Measurements from ENCODE around the gene ALKBH5.
A peak's percentile ranks its signal among the peaks of the same experiment; 100 is the strongest.

The ALKBH5 gene

DNA sequence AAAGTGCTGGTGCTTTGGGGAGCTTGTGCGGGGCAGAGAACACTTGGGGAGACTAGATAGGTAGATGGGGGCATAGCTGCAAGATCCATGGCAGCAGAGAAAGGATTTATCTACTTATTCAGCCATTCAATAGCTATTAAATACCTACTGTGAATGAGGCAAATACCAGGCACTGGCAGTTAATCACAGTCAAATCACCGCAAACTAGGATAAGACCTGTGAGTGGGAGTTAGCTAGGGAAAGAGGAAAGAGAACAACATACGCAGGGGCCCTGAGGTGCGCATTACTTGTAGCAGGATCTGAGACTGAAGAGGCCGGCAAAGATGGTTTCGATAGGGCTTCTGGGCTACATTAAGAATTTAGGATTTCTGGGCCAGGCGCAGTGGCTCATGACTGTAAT lies 3.8 kb upstream of the ALKBH5 start:
- TF ChIP-seq, protein P1, sequence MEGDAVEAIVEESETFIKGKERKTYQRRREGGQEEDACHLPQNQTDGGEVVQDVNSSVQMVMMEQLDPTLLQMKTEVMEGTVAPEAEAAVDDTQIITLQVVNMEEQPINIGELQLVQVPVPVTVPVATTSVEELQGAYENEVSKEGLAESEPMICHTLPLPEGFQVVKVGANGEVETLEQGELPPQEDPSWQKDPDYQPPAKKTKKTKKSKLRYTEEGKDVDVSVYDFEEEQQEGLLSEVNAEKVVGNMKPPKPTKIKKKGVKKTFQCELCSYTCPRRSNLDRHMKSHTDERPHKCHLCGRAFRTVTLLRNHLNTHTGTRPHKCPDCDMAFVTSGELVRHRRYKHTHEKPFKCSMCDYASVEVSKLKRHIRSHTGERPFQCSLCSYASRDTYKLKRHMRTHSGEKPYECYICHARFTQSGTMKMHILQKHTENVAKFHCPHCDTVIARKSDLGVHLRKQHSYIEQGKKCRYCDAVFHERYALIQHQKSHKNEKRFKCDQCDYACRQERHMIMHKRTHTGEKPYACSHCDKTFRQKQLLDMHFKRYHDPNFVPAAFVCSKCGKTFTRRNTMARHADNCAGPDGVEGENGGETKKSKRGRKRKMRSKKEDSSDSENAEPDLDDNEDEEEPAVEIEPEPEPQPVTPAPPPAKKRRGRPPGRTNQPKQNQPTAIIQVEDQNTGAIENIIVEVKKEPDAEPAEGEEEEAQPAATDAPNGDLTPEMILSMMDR (IDR thresholded peaks at IDR 0.05; ENCODE audit: low read depth, low read length), result no peak
- H3K4me3 ChIP-seq (ENCODE audit: low read depth, low read length), result no peak overlapping the region

DNA sequence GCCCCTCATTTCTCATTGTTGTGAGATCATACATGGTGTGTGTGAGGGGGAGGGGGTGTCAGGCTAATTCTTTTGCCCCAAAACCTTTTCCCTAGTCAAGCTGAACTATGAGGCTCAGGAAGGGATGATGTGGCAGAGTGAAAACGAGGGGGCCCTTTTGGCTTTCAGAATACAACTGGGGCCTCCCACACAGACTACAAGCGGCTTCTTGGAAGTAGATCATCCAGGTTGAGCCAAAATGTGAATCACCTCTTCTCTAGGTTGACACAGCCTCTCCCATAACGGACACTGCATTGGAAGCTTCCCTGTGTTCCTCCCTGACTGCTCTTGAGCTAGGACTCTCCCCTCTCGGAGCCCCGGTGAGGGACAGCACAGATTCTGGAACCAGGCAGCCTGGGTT lies 2.3 kb upstream of the ALKBH5 start:
- H3K4me3 ChIP-seq (ENCODE audit: low read depth, low read length), result no peak overlapping the region
- TF ChIP-seq, protein P1 (IDR thresholded peaks at IDR 0.05; ENCODE audit: low read depth, low read length), result no peak

DNA sequence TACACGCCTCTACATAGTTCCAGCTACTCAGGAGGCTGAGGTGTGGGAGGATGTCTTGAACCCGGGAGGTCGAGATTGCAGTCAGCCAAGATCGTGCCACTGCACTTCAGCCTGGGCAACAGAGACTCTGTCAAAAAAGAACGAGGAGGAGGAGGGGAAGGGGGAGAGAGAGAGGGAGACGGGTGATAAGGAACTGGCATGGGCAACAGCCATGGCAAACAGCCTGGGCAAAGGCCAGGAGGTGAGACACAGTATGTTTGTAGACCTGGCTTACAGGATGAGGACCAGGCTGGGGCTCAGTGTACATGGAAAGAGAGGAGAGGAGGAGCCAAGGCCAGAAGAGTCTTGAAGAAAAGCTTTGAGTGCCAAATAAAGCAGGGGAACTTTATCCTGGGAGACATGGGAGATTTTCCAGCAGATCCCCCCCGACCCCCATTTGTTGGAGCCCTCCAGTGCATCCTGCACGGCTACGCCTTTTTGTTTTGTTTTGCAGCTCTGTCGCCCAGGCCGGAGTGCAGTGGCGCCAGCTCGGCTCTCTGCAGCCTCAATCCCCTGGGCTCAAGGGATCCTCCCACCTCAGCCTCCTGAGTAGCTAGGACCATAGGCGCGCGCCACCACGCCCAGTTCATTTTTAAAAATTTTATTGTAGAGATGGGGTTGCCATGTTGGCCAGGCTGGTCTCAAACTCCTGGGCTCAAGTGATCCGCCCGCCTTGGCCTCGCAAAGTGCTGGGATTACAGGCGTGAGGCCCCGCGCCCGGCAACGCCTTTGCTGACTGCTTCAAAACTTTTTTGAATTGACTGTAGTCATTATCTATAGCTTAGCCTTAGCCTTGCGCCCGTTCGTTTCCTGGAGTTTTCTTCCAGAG lies 1.3 kb upstream of the ALKBH5 start:
- H3K4me3 ChIP-seq (ENCODE audit: low read depth, low read length), result peak overlapping the region; percentile 83
- TF ChIP-seq, protein P1 (IDR thresholded peaks at IDR 0.05; ENCODE audit: low read depth, low read length), result no peak

DNA sequence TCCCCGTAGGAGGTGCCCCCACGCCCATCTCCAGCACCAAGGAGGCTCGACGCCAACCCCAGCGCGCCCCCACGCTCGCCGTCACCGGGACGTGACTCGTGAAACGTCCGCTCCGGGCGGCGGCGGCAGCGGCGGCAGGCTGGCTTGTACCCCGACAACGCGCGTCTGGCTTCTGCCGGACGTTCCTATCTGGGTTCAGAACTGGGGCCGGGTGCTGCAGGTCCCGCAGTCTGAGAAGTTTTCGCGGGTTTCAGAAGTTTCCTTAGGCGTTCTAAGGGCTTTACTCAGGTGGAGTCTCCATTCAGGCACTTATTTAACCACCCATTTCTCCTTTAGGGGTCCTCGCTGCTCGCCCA lies 672 bp upstream of the ALKBH5 start:
- TF ChIP-seq, protein P1 (IDR thresholded peaks at IDR 0.05; ENCODE audit: low read depth, low read length), result no peak
- H3K4me3 ChIP-seq (ENCODE audit: low read depth, low read length), result peak overlapping the region; percentile 83

DNA sequence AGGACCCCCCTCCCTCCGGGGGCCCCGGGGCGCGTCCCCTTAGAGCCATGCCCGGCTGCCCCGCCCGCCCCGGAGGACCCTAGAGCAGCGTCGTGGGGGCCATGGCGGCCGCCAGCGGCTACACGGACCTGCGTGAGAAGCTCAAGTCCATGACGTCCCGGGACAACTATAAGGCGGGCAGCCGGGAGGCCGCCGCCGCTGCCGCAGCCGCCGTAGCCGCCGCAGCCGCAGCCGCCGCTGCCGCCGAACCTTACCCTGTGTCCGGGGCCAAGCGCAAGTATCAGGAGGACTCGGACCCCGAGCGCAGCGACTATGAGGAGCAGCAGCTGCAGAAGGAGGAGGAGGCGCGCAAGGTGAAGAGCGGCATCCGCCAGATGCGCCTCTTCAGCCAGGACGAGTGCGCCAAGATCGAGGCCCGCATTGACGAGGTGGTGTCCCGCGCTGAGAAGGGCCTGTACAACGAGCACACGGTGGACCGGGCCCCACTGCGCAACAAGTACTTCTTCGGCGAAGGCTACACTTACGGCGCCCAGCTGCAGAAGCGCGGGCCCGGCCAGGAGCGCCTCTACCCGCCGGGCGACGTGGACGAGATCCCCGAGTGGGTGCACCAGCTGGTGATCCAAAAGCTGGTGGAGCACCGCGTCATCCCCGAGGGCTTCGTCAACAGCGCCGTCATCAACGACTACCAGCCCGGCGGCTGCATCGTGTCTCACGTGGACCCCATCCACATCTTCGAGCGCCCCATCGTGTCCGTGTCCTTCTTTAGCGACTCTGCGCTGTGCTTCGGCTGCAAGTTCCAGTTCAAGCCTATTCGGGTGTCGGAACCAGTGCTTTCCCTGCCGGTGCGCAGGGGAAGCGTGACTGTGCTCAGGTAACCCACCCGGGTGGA lies 759 bp downstream of the ALKBH5 start:
- TF ChIP-seq, protein P1 (IDR thresholded peaks at IDR 0.05; ENCODE audit: low read depth, low read length), result no peak
- H3K4me3 ChIP-seq (ENCODE audit: low read depth, low read length), result peak overlapping the region; percentile 83

DNA sequence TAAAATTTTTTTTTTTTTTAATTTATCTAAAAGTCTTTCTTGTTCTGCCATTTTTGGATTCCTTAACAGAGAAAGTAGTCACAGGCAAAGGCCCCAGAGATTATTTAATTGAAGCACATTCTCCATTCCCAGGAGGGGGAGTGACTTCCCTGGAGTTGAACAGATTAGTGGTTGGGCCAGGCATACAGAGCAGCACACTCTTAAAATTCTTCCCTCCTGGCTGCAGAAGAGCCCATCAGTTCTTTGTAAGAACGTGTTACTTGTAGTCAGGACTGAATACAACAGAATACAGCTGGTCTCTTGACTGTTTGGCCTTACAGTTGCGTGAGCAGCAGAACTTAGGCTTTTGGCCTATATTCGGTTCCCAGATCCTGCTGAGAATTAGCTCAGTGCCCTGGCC lies 1.8 kb downstream of the ALKBH5 start:
- TF ChIP-seq, protein P1 (IDR thresholded peaks at IDR 0.05; ENCODE audit: low read depth, low read length), result no peak
- peak overlapping the region; percentile 83 for H3K4me3 ChIP-seq (ENCODE audit: low read depth, low read length)

Measured in WI38 (cell line).